ENCODE measurements around the gene SPACA6. TPM values are rescaled to one million over a fixed set of nuclear protein-coding genes. Genes with fewer than 3 reads are reported as not detected.

SPACA6 gene
- total and polyA plus RNA-seq, 4 donors, result 2.6 to 23.2 (median 14.7) TPM

GRCh38 chr19:51740356-51740755, 47.2 kb downstream of the SPACA6 start:
- 96% methylated on average over 2 of the region's 5 CpGs for WGBS (ENCODE audit: insufficient coverage)
- H3K27me3 ChIP-seq (ENCODE audit: control insufficient read depth, insufficient read depth, low read length), result peaks cover 3% of the 10 kb centered on the region
- H3K4me3 ChIP-seq (ENCODE audit: low read depth, low read length), result no peak overlapping the region
- no peaks in the 10 kb centered on the region for H3K36me3 ChIP-seq (ENCODE audit: control insufficient read depth, insufficient read depth, low read length)
- no peaks in the 10 kb centered on the region for H3K9me3 ChIP-seq (ENCODE audit: control insufficient read depth, insufficient read depth, low read length)
- no peak overlapping the region for H3K27ac ChIP-seq (ENCODE audit: low read depth, low read length)
- DNase-seq (ENCODE audit: low read depth in 4 of 6, low spot score in 6 of 6), result no peak
- no peaks in the 10 kb centered on the region for H3K4me1 ChIP-seq (ENCODE audit: control insufficient read depth, insufficient read depth, low read length)

DNA sequence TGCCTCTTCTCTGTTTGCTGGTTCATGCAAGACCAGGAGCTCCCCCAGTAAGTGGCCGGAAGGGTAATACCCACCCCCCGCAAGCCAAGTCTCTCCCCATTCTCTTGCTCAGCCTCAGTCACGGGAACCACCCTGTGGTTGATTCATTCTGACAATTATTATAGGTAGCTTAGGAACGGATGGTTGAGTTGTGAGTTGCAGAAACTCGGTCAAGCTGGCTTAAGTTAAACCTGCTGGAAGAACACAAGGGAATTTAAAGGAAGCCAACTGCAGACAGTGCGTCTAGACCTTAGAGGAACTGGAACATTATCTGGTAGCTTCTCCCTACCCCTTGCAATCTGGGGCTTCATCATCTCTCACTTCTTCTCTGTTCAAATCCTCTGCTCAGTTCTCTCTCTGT, 49.7 kb downstream of the SPACA6 start:
- no peaks in the 10 kb centered on the region for H3K36me3 ChIP-seq (ENCODE audit: control insufficient read depth, insufficient read depth, low read length)
- DNase-seq (ENCODE audit: low read depth in 4 of 6, low spot score in 6 of 6), result no peak
- H3K4me1 ChIP-seq (ENCODE audit: control insufficient read depth, insufficient read depth, low read length), result no peaks in the 10 kb centered on the region
- no peaks in the 10 kb centered on the region for H3K9me3 ChIP-seq (ENCODE audit: control insufficient read depth, insufficient read depth, low read length)
- WGBS (ENCODE audit: insufficient coverage), result 71% methylated on average over 1 of the region's 6 CpGs
- no peak overlapping the region for H3K4me3 ChIP-seq (ENCODE audit: low read depth, low read length)
- H3K27ac ChIP-seq (ENCODE audit: low read depth, low read length), result no peak overlapping the region
- H3K27me3 ChIP-seq (ENCODE audit: control insufficient read depth, insufficient read depth, low read length), result no peaks in the 10 kb centered on the region

DNA sequence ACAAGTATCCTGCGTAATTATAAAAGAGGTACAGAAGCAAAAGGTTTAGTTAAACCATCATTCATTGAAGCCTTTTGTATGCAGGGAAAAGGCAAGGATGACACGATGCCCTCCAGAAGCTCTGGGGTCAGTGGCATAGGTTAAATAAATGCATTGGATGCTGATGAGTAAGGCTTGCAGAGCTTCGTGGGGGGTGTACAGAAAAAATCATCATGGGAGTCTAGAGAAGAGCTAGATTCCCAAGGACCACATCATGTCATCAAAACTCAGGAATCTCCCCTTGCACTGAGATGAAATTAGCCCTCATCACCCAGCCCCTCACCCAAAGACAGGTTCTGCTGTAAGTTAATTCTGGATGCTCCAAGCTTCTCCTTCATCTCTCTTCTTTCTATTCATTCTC, 50.3 kb downstream of the SPACA6 start:
- Histone ChIP-seq H3K4me3 (ENCODE audit: low read depth, low read length) (no peak overlapping the region), H3K27ac (ENCODE audit: low read depth, low read length) (no peak overlapping the region), H3K36me3 (ENCODE audit: control insufficient read depth, insufficient read depth, low read length) (no peaks in the 10 kb centered on the region), H3K9me3 (ENCODE audit: control insufficient read depth, insufficient read depth, low read length) (no peaks in the 10 kb centered on the region), H3K4me1 (ENCODE audit: control insufficient read depth, insufficient read depth, low read length) (no peaks in the 10 kb centered on the region), H3K27me3 (ENCODE audit: control insufficient read depth, insufficient read depth, low read length) (no peaks in the 10 kb centered on the region)
- WGBS (ENCODE audit: insufficient coverage), result 40% methylated on average over 1 of the region's 3 CpGs
- DNase-seq (ENCODE audit: low read depth in 4 of 6, low spot score in 6 of 6), result no peak

- no peak overlapping the region for H3K27ac ChIP-seq (ENCODE audit: low read depth, low read length)
- no peak overlapping the region for H3K4me3 ChIP-seq (ENCODE audit: low read depth, low read length)
- WGBS (ENCODE audit: insufficient coverage), result 84% methylated on average over 7 of the region's 7 CpGs
- DNase-seq (ENCODE audit: low read depth in 4 of 6, low spot score in 6 of 6), result no peak
- no peaks in the 10 kb centered on the region for H3K9me3 ChIP-seq (ENCODE audit: control insufficient read depth, insufficient read depth, low read length)
- no peaks in the 10 kb centered on the region for H3K4me1 ChIP-seq (ENCODE audit: control insufficient read depth, insufficient read depth, low read length)
- H3K36me3 ChIP-seq (ENCODE audit: control insufficient read depth, insufficient read depth, low read length), result no peaks in the 10 kb centered on the region
- no peaks in the 10 kb centered on the region for H3K27me3 ChIP-seq (ENCODE audit: control insufficient read depth, insufficient read depth, low read length)
These were observed 53.6 kb downstream of the SPACA6 start for GRCh38 chr19:51746731-51747130.

DNA sequence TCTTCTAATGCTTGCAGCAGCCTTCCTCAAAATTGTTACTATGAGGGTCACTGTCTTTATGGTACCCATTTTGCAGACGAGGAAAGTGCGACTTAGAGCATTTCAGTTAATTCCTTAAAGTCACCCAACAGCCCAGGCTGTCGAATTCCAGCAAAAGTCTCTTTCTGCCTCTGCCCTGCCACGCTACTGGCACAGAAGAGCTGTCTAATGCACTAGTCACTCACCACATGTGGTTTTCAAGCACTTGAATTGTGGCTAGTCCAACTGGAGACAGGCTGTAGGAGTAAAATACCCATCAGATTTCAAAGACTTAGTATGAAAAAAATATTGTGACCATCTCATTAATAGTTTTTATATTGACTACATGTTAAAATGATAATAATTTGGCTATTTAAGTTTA, 56.8 kb downstream of the SPACA6 start:
- no peak for DNase-seq (ENCODE audit: low read depth in 4 of 6, low spot score in 6 of 6)
- no peak overlapping the region for H3K4me3 ChIP-seq (ENCODE audit: low read depth, low read length)
- H3K27me3 ChIP-seq (ENCODE audit: control insufficient read depth, insufficient read depth, low read length), result no peaks in the 10 kb centered on the region
- WGBS (ENCODE audit: insufficient coverage), result 90% methylated on average over 3 of the region's 4 CpGs
- no peaks in the 10 kb centered on the region for H3K36me3 ChIP-seq (ENCODE audit: control insufficient read depth, insufficient read depth, low read length)
- H3K4me1 ChIP-seq (ENCODE audit: control insufficient read depth, insufficient read depth, low read length), result no peaks in the 10 kb centered on the region
- no peaks in the 10 kb centered on the region for H3K9me3 ChIP-seq (ENCODE audit: control insufficient read depth, insufficient read depth, low read length)
- no peak overlapping the region for H3K27ac ChIP-seq (ENCODE audit: low read depth, low read length)

GRCh38 chr19:51750400-51751094, 57.4 kb downstream of the SPACA6 start:
- H3K4me3 ChIP-seq (ENCODE audit: low read depth, low read length), result no peak overlapping the region
- H3K4me1 ChIP-seq (ENCODE audit: control insufficient read depth, insufficient read depth, low read length), result no peaks in the 10 kb centered on the region
- no peak overlapping the region for H3K27ac ChIP-seq (ENCODE audit: low read depth, low read length)
- 77% methylated on average over 4 of the region's 7 CpGs for WGBS (ENCODE audit: insufficient coverage)
- H3K36me3 ChIP-seq (ENCODE audit: control insufficient read depth, insufficient read depth, low read length), result no peaks in the 10 kb centered on the region
- no peak for DNase-seq (ENCODE audit: low read depth in 4 of 6, low spot score in 6 of 6)
- no peaks in the 10 kb centered on the region for H3K9me3 ChIP-seq (ENCODE audit: control insufficient read depth, insufficient read depth, low read length)
- H3K27me3 ChIP-seq (ENCODE audit: control insufficient read depth, insufficient read depth, low read length), result no peaks in the 10 kb centered on the region

DNA sequence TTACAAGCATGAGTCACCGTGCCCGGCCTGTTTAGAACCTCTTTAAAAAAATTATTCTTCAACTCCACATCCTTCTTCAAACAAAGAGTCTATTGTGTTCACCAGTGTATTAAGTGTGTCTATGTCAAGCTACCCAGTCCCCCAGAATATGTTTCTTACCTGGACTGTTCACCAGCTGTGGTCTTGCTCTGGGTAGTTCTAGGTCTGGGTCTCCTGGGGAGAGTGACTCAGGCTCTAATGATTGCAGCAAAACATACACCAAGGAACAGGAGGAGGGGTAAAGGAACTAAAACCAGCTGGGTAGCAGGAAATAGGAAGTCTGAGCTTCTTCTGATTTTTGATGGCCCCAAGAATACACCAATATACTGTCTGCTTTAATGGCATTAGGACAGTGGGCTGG, 58.5 kb downstream of the SPACA6 start, which contains the start of gene FPR1:
FPR1 (minus strand) TSS at position 224 of the 400 bp plus-strand sequence. CDS start 4,884 bp downstream, outside the sequence.
- Histone ChIP-seq H3K4me1 (ENCODE audit: control insufficient read depth, insufficient read depth, low read length) (no peaks in the 10 kb centered on the region), H3K36me3 (ENCODE audit: control insufficient read depth, insufficient read depth, low read length) (no peaks in the 10 kb centered on the region), H3K27me3 (ENCODE audit: control insufficient read depth, insufficient read depth, low read length) (no peaks in the 10 kb centered on the region), H3K4me3 (ENCODE audit: low read depth, low read length) (no peak within 1 kb of the TSS), H3K9me3 (ENCODE audit: control insufficient read depth, insufficient read depth, low read length) (no peaks in the 10 kb centered on the region), H3K27ac (ENCODE audit: low read depth, low read length) (no peak within 1 kb of the TSS)
- no peak for DNase-seq (ENCODE audit: low read depth in 4 of 6, low spot score in 6 of 6)
- WGBS (ENCODE audit: insufficient coverage), result no CpG with 5 or more reads among the region's 2 CpGs

GRCh38 chr19:51754109-51754508, 61.0 kb downstream of the SPACA6 start:
- Histone ChIP-seq H3K4me1 (ENCODE audit: control insufficient read depth, insufficient read depth, low read length) (no peaks in the 10 kb centered on the region), H3K36me3 (ENCODE audit: control insufficient read depth, insufficient read depth, low read length) (no peaks in the 10 kb centered on the region), H3K4me3 (ENCODE audit: low read depth, low read length) (no peak overlapping the region), H3K27me3 (ENCODE audit: control insufficient read depth, insufficient read depth, low read length) (no peaks in the 10 kb centered on the region), H3K9me3 (ENCODE audit: control insufficient read depth, insufficient read depth, low read length) (no peaks in the 10 kb centered on the region), H3K27ac (ENCODE audit: low read depth, low read length) (no peak overlapping the region)
- WGBS (ENCODE audit: insufficient coverage), result 93% methylated on average over 6 of the region's 6 CpGs
- DNase-seq (ENCODE audit: low read depth in 4 of 6, low spot score in 6 of 6), result no peak

- Histone ChIP-seq H3K4me3 (ENCODE audit: low read depth, low read length) (no peak overlapping the region), H3K27ac (ENCODE audit: low read depth, low read length) (no peak overlapping the region), H3K36me3 (ENCODE audit: control insufficient read depth, insufficient read depth, low read length) (no peaks in the 10 kb centered on the region), H3K4me1 (ENCODE audit: control insufficient read depth, insufficient read depth, low read length) (no peaks in the 10 kb centered on the region), H3K27me3 (ENCODE audit: control insufficient read depth, insufficient read depth, low read length) (no peaks in the 10 kb centered on the region), H3K9me3 (ENCODE audit: control insufficient read depth, insufficient read depth, low read length) (no peaks in the 10 kb centered on the region)
- no peak for DNase-seq (ENCODE audit: low read depth in 4 of 6, low spot score in 6 of 6)
- WGBS (ENCODE audit: insufficient coverage), result 70% methylated on average over 4 of the region's 4 CpGs
These were observed 61.6 kb downstream of the SPACA6 start for GRCh38 chr19:51754770-51755169.

All from spinal cord (tissue), 10 donors.